ENCODE measurements around the gene NHLRC3.

GRCh38 chr13:39013462-39013861, 24.8 kb upstream of the NHLRC3 start:
- TF ChIP-seq POLR2A (IDR thresholded peaks at IDR 0.05), result no peak
- no peak for TF ChIP-seq CTCF (IDR thresholded peaks at IDR 0.05)
